ENCODE data around the gene IFT25.

The IFT25 gene

DNA sequence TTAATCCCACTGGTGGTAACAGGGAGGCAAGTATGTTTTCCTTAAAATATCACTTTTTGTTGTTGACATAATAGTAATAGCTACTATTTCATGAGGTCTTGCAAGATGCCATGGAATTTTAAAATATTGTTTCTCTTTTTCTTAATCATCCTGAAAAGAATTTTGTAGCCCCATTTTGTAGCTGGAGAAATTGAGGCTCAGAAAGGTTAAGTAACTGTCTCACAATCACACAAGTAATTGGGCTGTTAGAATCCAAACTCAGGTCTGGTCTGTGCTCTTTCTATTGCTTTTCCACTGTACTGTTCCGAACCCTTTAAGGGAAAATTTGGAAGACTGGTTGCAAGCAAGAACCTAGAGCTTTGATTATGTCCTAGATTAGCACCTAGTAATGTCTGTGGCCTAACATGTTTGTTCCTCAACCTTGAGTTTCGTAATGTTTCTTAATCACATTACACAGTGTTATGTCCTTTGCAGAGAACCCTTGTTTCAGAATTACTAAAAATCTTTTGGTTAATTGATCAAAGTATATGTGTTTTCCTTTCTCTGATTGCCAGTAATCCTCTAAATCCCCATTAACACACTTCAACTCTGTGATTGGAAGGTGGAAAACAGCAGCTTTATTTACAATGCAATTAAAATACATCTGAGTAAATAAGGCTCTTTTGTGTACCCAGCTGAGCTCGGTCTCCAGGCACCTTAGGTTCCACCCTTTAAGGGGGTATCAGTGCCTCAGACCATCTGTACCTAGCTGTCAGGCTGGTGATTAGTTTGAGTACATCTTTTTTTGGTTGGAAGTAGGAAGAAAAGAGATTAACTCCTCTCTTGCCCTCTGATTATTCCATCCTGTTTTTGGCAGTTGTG, 11.0 kb upstream of the IFT25 start:
- no peak for DNase-seq (ENCODE audit: low spot score)

DNA sequence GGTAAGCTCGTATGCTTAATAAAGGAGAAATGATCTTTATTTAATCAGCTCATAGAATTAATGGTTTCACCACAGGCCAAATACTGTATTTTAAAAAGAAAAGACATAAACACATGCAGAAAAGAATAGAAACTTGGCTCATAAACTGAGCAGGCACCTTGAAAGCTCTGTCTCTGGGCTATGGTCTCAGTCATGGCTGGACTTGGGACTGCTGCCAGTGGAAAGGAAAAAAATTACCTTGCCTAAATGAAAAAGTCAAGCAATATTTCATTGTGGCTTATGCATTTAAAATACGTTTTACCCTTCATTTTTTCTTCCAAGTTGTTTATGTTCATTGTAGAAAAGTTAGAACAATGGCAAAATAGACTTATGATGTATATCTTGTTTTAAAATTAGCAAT, 8.6 kb upstream of the IFT25 start:
- DNase-seq (ENCODE audit: low spot score), result no peak

DNA sequence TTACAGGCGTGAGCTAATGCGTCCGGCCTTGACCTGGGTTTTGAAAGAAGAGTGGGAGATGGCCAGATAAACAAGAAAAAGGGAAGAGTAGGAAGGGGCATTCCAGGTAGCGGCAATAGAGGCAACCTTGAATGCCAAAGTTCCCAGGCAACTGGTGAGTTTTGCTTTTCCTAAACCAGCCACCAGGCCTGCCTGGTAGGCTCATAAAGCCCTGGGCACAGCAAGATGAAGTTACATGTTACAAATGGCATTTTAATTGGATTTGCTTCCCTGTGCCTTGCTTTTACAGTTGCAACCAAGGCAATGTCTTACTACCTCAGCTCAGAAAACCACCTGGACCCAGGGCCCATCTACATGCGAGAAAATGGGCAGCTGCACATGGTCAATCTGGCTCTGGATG, 6.2 kb upstream of the IFT25 start:
- no peak for DNase-seq (ENCODE audit: low spot score)

GRCh38 chr1:53949023-53949990, 3.8 kb upstream of the IFT25 start:
- DNase-seq (ENCODE audit: low spot score), result peak; percentile 56

- no peak for DNase-seq (ENCODE audit: low spot score)
These were observed 2.8 kb upstream of the IFT25 start for GRCh38 chr1:53948291-53948690.

- no peak for DNase-seq (ENCODE audit: low spot score)
These were observed 1.8 kb upstream of the IFT25 start for GRCh38 chr1:53947172-53947907.

DNA sequence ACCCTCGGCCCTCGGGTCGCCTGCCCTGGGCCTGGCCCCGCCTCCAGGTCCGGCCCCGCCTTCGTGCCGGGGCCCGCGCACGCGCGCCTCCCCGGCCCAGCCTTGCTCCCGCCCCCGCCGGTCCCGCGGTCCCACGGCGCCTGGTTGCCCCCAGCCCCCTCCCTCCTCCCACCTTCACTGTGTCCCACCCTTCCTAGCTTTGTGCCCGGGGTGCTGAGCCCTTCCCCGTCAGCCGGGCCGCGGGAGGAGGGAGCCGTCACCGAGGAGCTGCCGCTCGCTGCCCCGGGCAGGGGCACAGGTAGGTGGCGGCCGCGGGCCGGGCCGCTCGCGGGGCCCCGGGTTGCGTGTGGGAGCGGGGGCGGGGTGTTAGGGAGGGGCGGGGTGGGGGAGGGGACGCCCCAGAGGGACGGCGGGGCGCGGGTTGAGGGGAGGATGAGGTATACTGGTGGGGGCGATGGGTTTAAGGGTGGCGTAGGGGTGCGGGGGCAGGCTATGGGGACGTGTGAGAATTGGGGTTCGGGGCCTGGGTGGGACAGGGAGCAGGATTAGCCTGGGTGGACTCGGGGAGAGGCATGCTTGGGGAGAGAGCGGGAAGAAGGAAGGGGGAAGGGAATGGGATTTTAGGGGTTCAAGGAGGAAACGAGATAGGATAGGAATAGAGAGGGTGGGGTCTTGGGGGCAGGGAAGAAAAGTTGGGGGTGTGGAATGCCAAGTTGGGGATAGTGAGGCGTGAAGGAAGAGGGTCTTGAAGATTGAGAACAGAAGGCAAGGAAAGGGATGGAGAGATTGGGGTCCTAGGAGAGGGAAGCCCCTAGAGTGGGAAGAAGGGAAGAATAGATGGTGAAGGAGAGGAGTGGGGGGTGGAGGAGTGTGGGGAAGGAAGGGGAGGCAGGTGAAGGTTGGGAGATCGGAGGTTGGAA, 1.0 kb upstream of the IFT25 start, which contains the start of gene LRRC42:
LRRC42 (plus strand) TSS at position 99 of the 920 bp plus-strand sequence. CDS start 5,650 bp downstream, outside the sequence.
- DNase-seq (ENCODE audit: low spot score), result no peak

GRCh38 chr1:53945183-53945432, 391 bp downstream of the IFT25 start:
- DNase-seq (ENCODE audit: low spot score), result no peak

GRCh38 chr1:53944469-53945182, 873 bp downstream of the IFT25 start:
- peak; percentile 22 for DNase-seq (ENCODE audit: low spot score)

DNA sequence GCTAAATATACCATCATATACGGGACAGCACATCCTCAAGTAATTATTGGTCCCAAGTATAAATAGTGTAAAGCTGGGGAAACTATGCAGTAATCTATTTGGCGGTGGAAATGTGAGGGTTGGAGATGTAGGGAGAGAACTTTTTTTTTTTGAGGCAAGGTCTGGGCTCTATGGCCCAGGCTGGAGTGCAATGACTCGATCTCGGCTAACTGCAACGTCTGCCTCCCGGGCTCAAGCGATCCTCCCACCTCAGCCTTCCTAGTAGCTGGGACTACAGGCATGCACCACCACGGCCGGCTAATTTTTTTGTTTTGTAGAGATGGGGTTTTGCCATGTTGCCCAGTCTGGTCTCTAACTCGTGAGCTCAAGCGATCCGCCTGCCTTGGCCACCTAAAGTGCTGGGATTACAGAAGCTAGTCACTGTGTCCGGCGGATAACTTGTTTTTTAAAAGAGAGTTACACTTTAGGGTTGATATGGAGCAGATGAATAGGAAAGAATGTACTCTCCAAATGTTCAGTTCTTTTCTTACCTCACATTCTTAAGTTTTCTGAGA, 1.9 kb downstream of the IFT25 start:
- no peak for DNase-seq (ENCODE audit: low spot score)

DNA sequence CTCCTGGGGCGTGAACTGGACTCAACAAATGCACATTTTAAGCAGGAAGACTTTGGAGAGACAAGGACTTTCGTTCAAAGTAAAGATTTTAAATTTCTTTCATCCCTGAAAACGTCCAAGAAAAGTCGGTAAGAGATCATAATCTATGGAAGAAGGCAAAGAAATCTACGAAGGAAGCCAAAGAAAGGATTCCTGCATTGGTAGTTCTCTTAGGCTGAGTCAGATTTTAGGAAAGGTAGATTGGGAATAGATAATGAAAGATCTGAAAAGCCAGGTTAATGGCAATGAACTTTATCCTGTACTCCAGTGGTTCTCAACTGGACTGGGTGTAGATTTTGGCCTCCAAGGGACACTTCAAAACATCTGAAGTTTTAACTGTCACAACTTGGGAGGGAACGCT, 2.4 kb downstream of the IFT25 start:
- DNase-seq (ENCODE audit: low spot score), result no peak

DNA sequence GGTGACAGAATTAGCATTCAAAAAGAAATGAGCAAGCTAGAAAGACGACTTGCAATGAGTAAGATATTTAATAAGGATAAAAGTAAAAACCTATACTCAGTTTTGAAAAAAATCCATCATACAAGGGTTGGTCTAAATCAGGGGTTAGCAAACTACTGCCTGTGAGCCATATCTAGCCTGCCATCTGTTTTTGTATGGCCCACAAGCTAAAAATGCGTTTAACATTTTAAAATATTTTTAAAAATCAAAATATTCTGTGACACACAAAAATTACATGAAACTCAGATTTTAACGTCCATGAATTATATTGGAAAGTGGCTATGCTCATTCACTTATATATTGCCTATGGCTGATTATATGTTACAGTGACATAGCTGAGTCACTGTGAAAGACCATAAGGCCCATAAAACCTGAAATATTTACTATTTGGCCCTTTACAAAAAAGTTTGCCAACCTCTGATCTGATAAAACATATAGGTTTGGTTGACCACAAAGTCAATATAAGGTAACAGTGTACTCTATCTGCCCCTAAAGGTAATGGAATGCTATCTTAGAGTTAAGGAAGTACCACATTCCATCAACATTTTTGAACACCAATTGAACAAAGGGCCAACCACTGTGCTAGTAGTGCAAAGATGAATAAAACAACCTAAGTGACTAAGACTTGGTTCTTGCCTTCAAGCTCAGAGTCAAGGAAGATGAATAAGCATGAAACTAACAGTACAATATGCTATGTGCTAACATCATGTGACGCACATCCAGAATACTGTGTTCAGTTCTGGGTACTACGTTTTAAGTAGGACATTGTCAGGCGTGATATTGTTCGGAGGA, 3.2 kb downstream of the IFT25 start:
- DNase-seq (ENCODE audit: low spot score), result peak; percentile 58

DNA sequence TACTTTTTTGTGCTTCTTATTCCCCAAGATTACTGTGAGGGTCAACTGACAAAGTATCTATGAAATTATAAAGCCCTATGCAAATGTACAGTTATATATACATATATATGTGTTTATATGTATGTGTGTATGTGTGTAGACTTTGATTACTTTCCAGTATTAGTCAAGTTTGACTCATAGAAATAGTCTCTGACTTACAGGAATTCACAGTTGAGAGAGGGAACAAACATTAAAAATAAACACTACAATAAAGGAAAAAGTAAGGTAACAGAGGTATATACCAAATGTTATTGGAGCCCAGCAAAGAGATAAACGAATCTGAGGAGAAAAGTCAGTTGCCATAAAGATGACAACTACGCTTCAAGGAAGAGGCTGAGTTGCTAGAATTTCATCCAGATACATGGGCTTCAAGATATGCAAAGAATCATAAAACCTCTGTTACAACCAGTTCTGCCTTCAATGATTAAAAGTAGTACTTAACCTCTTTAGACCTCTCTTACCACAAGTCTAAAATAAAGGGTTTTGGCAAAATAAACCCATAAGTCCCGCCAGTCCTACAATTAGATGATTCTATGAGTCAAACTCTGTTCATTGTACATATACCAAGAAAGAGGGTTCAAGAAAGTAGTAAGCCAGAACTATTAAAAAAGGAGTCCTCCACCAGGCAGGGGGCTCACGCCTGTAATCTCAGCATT, 7.2 kb downstream of the IFT25 start:
- DNase-seq (ENCODE audit: low spot score), result no peak

DNA sequence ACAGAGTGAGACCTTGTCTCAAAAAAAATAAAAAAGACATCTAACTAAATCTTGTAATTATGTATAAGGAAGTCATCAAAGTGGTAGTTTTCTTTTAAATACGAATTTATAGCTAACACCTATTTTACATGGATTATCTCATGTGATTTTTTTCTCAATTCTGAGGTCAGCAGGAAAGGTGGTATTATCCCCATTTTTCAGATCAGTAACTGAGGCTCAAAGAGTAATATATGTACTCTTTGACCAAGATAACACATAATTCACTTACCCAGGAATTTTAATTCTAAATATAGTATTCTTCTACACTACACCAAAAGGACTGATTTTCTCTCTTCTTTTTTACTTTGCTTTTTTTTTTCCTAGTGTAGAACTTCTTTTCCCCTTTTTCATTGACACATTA, 9.1 kb downstream of the IFT25 start:
- DNase-seq (ENCODE audit: low spot score), result no peak

DNA sequence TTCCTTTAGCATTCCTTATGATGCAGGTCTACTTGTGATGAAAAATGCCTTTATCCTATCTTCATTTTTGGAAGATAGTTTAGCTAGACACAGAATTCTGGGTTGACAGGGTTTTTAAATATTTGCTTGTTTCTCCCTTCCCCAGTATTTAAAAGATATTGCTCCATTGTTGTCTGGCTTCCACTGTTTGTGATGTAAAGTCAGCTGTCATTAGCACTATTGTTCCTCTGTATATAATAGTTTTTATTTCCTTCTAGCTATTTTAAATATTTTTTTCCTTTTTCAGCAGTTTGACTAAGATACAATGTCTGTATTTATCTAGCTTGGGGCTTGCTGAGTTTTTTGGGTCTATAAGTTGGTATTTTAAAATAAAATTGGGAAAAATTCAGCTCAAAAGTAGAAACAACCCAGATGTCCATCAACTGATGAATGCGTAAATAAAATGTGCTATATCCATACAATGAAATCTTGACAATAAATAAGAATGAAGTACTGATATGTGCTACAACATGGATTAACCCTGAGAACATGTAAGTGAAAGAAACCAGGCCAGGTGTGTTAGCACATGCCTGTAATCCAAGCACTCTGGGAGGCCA, 11.2 kb downstream of the IFT25 start:
- no peak for DNase-seq (ENCODE audit: low spot score)

DNA sequence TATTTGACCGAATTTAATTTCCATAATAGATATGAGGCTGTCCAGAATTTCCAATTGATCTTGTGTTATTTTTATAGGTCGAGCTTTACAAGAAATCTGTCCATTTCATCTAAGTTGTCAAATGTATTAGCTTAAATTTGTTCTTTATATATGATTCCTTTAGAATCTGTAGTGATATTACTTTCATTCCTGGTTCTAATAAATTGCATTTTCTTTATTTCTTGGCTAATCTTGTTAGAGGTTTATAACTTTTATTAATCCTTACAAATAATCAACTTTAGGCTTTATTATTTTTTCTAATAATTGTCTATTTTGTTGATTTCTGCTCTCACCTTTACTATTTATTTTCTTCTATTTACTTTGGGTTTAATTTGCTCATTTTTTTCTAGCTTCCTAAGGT, 14.0 kb downstream of the IFT25 start:
- DNase-seq (ENCODE audit: low spot score), result no peak

- DNase-seq (ENCODE audit: low spot score), result no peak
These were observed 14.6 kb downstream of the IFT25 start for GRCh38 chr1:53930932-53931331.

GRCh38 chr1:53929246-53929960, 16.1 kb downstream of the IFT25 start:
- no peak for DNase-seq (ENCODE audit: low spot score)
